ENCODE data around the gene OTUD5. TPM values are rescaled to one million over a fixed set of nuclear protein-coding genes. Genes with fewer than 3 reads are reported as not detected.
"Not testable (repeated sequence)": the region's sequence is repeated elsewhere in the genome, so short reads cannot be mapped to it uniquely, and the experiment has no call there.

Gene OTUD5
- total RNA-seq, 1 experiment from 2014 or later, result 36.2 TPM

DNA sequence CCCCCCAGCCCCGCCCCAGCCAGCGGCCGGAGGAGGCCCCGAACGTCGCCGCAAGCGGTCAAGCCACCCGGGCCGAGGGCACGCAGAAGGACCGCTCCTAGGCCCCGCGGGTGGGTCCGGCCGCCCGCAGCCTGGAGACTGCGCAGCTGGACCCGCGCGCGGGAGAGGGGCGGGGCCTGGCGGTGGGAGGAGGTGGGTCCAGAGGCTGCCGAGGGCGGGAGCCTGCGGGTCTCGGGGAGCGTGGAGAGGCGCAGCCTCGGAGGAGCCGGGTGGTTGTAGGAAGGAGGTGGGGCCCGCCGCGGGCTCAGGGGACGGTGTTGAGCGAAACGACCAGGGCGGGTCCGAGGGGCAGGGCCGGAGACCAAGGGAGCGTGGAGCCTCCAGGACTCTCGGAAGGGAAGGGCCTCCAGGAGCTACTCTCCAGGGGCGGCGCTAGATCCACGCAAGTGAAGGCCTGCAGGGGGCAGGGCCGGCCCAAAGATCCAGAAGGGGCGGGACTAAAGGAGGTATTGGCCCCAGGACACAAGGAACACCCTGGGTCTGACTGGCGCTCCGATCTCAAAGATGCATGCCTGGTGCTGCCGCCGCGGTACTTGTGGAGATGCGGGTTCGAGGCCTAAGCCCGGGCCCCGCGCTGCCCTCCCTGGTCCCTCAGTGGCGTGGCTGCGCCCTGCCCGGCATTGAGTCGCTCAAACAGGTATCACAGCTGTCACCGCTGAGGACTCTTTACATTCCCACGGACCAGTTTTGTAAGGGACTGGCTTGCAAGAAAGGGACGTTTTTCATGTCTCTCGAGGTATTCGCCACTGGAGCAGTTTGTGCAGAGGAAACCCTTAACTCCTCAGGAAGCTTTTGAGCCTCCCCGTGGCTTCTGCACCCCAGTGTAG is 65.8 kb downstream of the OTUD5 start:
- Histone ChIP-seq H3K36me3 (ENCODE audit: insufficient read depth, low read length) (no peaks in the 10 kb centered on the region), H3K27me3 (ENCODE audit: low read length) (no peaks in the 10 kb centered on the region), H3K4me1 (ENCODE audit: low read length) (peaks cover 15% of the 10 kb centered on the region), H3K79me2 (ENCODE audit: low read length) (peaks cover 4% of the 10 kb centered on the region), H3K4me3 (ENCODE audit: low read length) (peak overlapping the region; percentile 35), H3K4me2 (ENCODE audit: low read depth, low read length, poor library complexity, severe bottlenecking) (peak overlapping the region; percentile 66), H3K27ac (ENCODE audit: low read length) (no peak overlapping the region), H3K9ac (ENCODE audit: low read length) (peak overlapping the region; percentile 24), H3K9me2 (replicated peaks; ENCODE audit: insufficient read depth, low read length) (no peaks in the 10 kb centered on the region), H4K20me1 (ENCODE audit: insufficient read depth, low read depth, low read length) (peaks cover 6% of the 10 kb centered on the region; the same call in 1 of the 2 replicates), H3K9me3 (ENCODE audit: low read length) (no peaks in the 10 kb centered on the region), H2AFZ (ENCODE audit: low read length) (no peak overlapping the region)
- DNase-seq, result peak; percentile 79

- Histone ChIP-seq H3K4me1 (ENCODE audit: low read length) (peaks cover 11% of the 10 kb centered on the region), H3K27ac (ENCODE audit: low read length) (no peak overlapping the region), H3K36me3 (ENCODE audit: insufficient read depth, low read length) (no peaks in the 10 kb centered on the region), H4K20me1 (ENCODE audit: insufficient read depth, low read depth, low read length) (peaks cover 6% of the 10 kb centered on the region; the same call in 1 of the 2 replicates), H3K9me2 (replicated peaks; ENCODE audit: insufficient read depth, low read length) (no peaks in the 10 kb centered on the region), H2AFZ (ENCODE audit: low read length) (no peak overlapping the region), H3K4me2 (ENCODE audit: low read depth, low read length, poor library complexity, severe bottlenecking) (peak overlapping the region; percentile 66), H3K9ac (ENCODE audit: low read length) (peak overlapping the region; percentile 24), H3K27me3 (ENCODE audit: low read length) (no peaks in the 10 kb centered on the region), H3K4me3 (ENCODE audit: low read length) (peak overlapping the region; percentile 35), H3K79me2 (ENCODE audit: low read length) (no peaks in the 10 kb centered on the region), H3K9me3 (ENCODE audit: low read length) (no peaks in the 10 kb centered on the region)
- no peak for DNase-seq
Observed at GRCh38 chrX:48890934-48891401, 66.4 kb downstream of the OTUD5 start.

GRCh38 chrX:48890296-48890925 is 67.0 kb downstream of the OTUD5 start:
- no peaks in the 10 kb centered on the region for H3K9me3 ChIP-seq (ENCODE audit: low read length)
- no peaks in the 10 kb centered on the region for H3K27me3 ChIP-seq (ENCODE audit: low read length)
- H3K9ac ChIP-seq (ENCODE audit: low read length), result no peak overlapping the region
- no peak overlapping the region for H3K4me3 ChIP-seq (ENCODE audit: low read length)
- no peaks in the 10 kb centered on the region for H3K79me2 ChIP-seq (ENCODE audit: low read length)
- H3K4me1 ChIP-seq (ENCODE audit: low read length), result peaks cover 11% of the 10 kb centered on the region
- peaks cover 6% of the 10 kb centered on the region; the same call in 1 of the 2 replicates for H4K20me1 ChIP-seq (ENCODE audit: insufficient read depth, low read depth, low read length)
- no peaks in the 10 kb centered on the region for H3K9me2 ChIP-seq (replicated peaks; ENCODE audit: insufficient read depth, low read length)
- H2AFZ ChIP-seq (ENCODE audit: low read length), result no peak overlapping the region
- no peaks in the 10 kb centered on the region for H3K36me3 ChIP-seq (ENCODE audit: insufficient read depth, low read length)
- DNase-seq, result no peak
- H3K27ac ChIP-seq (ENCODE audit: low read length), result no peak overlapping the region
- no peak overlapping the region for H3K4me2 ChIP-seq (ENCODE audit: low read depth, low read length, poor library complexity, severe bottlenecking)

- H3K9me3 ChIP-seq (ENCODE audit: low read length); H3K4me2 ChIP-seq (ENCODE audit: low read depth, low read length, poor library complexity, severe bottlenecking); H2AFZ ChIP-seq (ENCODE audit: low read length); H4K20me1 ChIP-seq (ENCODE audit: insufficient read depth, low read depth, low read length); H3K4me3 ChIP-seq (ENCODE audit: low read length); H3K27ac ChIP-seq (ENCODE audit: low read length); H3K27me3 ChIP-seq (ENCODE audit: low read length); H3K9ac ChIP-seq (ENCODE audit: low read length); H3K4me1 ChIP-seq (ENCODE audit: low read length); H3K79me2 ChIP-seq (ENCODE audit: low read length); DNase-seq; H3K36me3 ChIP-seq (ENCODE audit: insufficient read depth, low read length); H3K9me2 ChIP-seq (replicated peaks; ENCODE audit: insufficient read depth, low read length): not testable (repeated sequence)
Observed at GRCh38 chrX:48886586-48886985, 70.8 kb downstream of the OTUD5 start.

DNA sequence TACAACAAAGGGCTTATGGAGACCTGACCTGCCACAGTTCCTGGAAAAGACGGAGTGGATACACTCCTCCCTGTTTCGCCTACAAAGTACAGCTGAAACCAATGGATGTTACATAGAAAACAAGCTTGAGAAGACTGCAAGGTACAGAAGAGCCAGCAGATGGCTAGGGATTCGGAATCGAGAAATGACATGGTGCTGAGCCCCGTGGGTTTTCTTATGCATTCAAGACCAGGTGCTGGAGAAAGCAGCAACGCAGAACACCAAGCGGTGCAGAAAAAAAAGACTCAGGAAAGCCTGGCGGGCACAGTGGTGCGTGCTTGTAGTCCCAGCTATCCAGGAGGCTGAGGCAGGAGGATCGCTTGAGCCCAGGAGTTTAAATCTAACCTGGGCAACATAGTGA is 73.7 kb downstream of the OTUD5 start:
- Histone ChIP-seq H2AFZ (ENCODE audit: low read length) (no peak overlapping the region), H3K79me2 (ENCODE audit: low read length) (no peaks in the 10 kb centered on the region), H3K27me3 (ENCODE audit: low read length) (no peaks in the 10 kb centered on the region), H3K4me1 (ENCODE audit: low read length) (no peaks in the 10 kb centered on the region), H3K9me2 (replicated peaks; ENCODE audit: insufficient read depth, low read length) (no peaks in the 10 kb centered on the region), H3K9ac (ENCODE audit: low read length) (no peak overlapping the region), H4K20me1 (ENCODE audit: insufficient read depth, low read depth, low read length) (no peaks in the 10 kb centered on the region), H3K4me3 (ENCODE audit: low read length) (no peak overlapping the region), H3K9me3 (ENCODE audit: low read length) (no peaks in the 10 kb centered on the region), H3K4me2 (ENCODE audit: low read depth, low read length, poor library complexity, severe bottlenecking) (no peak overlapping the region), H3K27ac (ENCODE audit: low read length) (no peak overlapping the region), H3K36me3 (ENCODE audit: insufficient read depth, low read length) (no peaks in the 10 kb centered on the region)
- DNase-seq, result no peak

- not testable (repeated sequence) for H3K27me3 ChIP-seq (ENCODE audit: low read length)
Observed at GRCh38 chrX:48876944-48877343, 80.5 kb downstream of the OTUD5 start.

More at GRCh38 chrX:48876944-48877343, 80.5 kb downstream of the OTUD5 start:
- not testable (repeated sequence) for DNase-seq; H3K79me2 ChIP-seq (ENCODE audit: low read length); H3K4me1 ChIP-seq (ENCODE audit: low read length); H4K20me1 ChIP-seq (ENCODE audit: insufficient read depth, low read depth, low read length); H3K4me3 ChIP-seq (ENCODE audit: low read length); H3K9me3 ChIP-seq (ENCODE audit: low read length); H3K9ac ChIP-seq (ENCODE audit: low read length); H3K36me3 ChIP-seq (ENCODE audit: insufficient read depth, low read length); H3K27ac ChIP-seq (ENCODE audit: low read length); H2AFZ ChIP-seq (ENCODE audit: low read length); H3K9me2 ChIP-seq (replicated peaks; ENCODE audit: insufficient read depth, low read length); H3K4me2 ChIP-seq (ENCODE audit: low read depth, low read length, poor library complexity, severe bottlenecking)

Small RNA genes lying within 50 kb of the gene (small RNA-seq; reads per million reads assigned to genes)
- gene RNU6-722P, result 0.16 reads per million

Other genes with a start within 250 kb of the OTUD5 start
- not detected in 2 replicates for gene GLOD5, start 195.9 kb downstream of the OTUD5 start, total RNA-seq (2014; rRNA removed; shearing (Covaris generic); ENCODE audit: low replicate concordance)
- gene GATA1, start 171.0 kb downstream of the OTUD5 start, total RNA-seq (2014; rRNA removed; shearing (Covaris generic); ENCODE audit: low replicate concordance), result not detected in 2 replicates
- 25.1 and 38.7 TPM in 2 replicates for gene HDAC6, start 155.5 kb downstream of the OTUD5 start, total RNA-seq (2014; rRNA removed; shearing (Covaris generic); ENCODE audit: low replicate concordance)
- gene ERAS, start 131.1 kb downstream of the OTUD5 start, total RNA-seq (2014; rRNA removed; shearing (Covaris generic); ENCODE audit: low replicate concordance), result not detected in 2 replicates
- not detected in 2 replicates for gene PCSK1N, start 122.0 kb downstream of the OTUD5 start, total RNA-seq (2014; rRNA removed; shearing (Covaris generic); ENCODE audit: low replicate concordance)
- 84.5 and 108 TPM in 2 replicates for gene TIMM17B, start 59.8 kb downstream of the OTUD5 start, total RNA-seq (2014; rRNA removed; shearing (Covaris generic); ENCODE audit: low replicate concordance)
- gene PQBP1, start 59.7 kb downstream of the OTUD5 start, total RNA-seq (2014; rRNA removed; shearing (Covaris generic); ENCODE audit: low replicate concordance), result 40.3 and 78.0 TPM in 2 replicates
- 12.7 and 15.1 TPM in 2 replicates for gene SLC35A2, start 46.0 kb downstream of the OTUD5 start, total RNA-seq (2014; rRNA removed; shearing (Covaris generic); ENCODE audit: low replicate concordance)
- 23.1 and 33.8 TPM in 2 replicates for gene PIM2, start 38.6 kb downstream of the OTUD5 start, total RNA-seq (2014; rRNA removed; shearing (Covaris generic); ENCODE audit: low replicate concordance)
- 2.2 and 2.6 TPM in 2 replicates for gene KCND1, start 14.2 kb upstream of the OTUD5 start, total RNA-seq (2014; rRNA removed; shearing (Covaris generic); ENCODE audit: low replicate concordance)
- gene GRIPAP1, start 44.7 kb upstream of the OTUD5 start, total RNA-seq (2014; rRNA removed; shearing (Covaris generic); ENCODE audit: low replicate concordance), result 18.0 and 37.6 TPM in 2 replicates
- 4.4 and 11.8 TPM in 2 replicates for gene TFE3, start 85.8 kb upstream of the OTUD5 start, total RNA-seq (2014; rRNA removed; shearing (Covaris generic); ENCODE audit: low replicate concordance)
- gene CCDC120, start 101.4 kb upstream of the OTUD5 start, total RNA-seq (2014; rRNA removed; shearing (Covaris generic); ENCODE audit: low replicate concordance), result not detected in 2 replicates
- 0.34 and 2.5 TPM in 2 replicates for gene PRAF2, start 116.4 kb upstream of the OTUD5 start, total RNA-seq (2014; rRNA removed; shearing (Covaris generic); ENCODE audit: low replicate concordance)
- gene WDR45, start 122.3 kb upstream of the OTUD5 start, total RNA-seq (2014; rRNA removed; shearing (Covaris generic); ENCODE audit: low replicate concordance), result 80.3 and 115 TPM in 2 replicates
- gene GPKOW, start 166.1 kb upstream of the OTUD5 start, total RNA-seq (2014; rRNA removed; shearing (Covaris generic); ENCODE audit: low replicate concordance), result 8.2 and 20.7 TPM in 2 replicates
- gene MAGIX, start 205.2 kb upstream of the OTUD5 start, total RNA-seq (2014; rRNA removed; shearing (Covaris generic); ENCODE audit: low replicate concordance), result 1.7 TPM in 1 of 2 replicates, not detected in the other
- 11.0 and 37.0 TPM in 2 replicates for gene PLP2, start 214.3 kb upstream of the OTUD5 start, total RNA-seq (2014; rRNA removed; shearing (Covaris generic); ENCODE audit: low replicate concordance)
- 4.0 and 15.5 TPM in 2 replicates for gene PRICKLE3, start 228.8 kb upstream of the OTUD5 start, total RNA-seq (2014; rRNA removed; shearing (Covaris generic); ENCODE audit: low replicate concordance)
- gene SYP, start 242.6 kb upstream of the OTUD5 start, total RNA-seq (2014; rRNA removed; shearing (Covaris generic); ENCODE audit: low replicate concordance), result 0.86 and 1.2 TPM in 2 replicates

Measured in Karpas-422 (cell line).